DMS53 treated with DMSO at 0.1 percent for 48 hours (cell line): ENCODE results near the gene PLEKHM2.
"Not testable (repeated sequence)": the region's sequence is repeated elsewhere in the genome, so short reads cannot be mapped to it uniquely, and the experiment has no call there.

Experiments
- DNase-seq: peaks from one replicate; lab custom pipeline; 2025; ENCODE audit not compliant: unreplicated experiment; lab: John Stamatoyannopoulos, UW

Gene PLEKHM2, protein sequence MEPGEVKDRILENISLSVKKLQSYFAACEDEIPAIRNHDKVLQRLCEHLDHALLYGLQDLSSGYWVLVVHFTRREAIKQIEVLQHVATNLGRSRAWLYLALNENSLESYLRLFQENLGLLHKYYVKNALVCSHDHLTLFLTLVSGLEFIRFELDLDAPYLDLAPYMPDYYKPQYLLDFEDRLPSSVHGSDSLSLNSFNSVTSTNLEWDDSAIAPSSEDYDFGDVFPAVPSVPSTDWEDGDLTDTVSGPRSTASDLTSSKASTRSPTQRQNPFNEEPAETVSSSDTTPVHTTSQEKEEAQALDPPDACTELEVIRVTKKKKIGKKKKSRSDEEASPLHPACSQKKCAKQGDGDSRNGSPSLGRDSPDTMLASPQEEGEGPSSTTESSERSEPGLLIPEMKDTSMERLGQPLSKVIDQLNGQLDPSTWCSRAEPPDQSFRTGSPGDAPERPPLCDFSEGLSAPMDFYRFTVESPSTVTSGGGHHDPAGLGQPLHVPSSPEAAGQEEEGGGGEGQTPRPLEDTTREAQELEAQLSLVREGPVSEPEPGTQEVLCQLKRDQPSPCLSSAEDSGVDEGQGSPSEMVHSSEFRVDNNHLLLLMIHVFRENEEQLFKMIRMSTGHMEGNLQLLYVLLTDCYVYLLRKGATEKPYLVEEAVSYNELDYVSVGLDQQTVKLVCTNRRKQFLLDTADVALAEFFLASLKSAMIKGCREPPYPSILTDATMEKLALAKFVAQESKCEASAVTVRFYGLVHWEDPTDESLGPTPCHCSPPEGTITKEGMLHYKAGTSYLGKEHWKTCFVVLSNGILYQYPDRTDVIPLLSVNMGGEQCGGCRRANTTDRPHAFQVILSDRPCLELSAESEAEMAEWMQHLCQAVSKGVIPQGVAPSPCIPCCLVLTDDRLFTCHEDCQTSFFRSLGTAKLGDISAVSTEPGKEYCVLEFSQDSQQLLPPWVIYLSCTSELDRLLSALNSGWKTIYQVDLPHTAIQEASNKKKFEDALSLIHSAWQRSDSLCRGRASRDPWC

DNA sequence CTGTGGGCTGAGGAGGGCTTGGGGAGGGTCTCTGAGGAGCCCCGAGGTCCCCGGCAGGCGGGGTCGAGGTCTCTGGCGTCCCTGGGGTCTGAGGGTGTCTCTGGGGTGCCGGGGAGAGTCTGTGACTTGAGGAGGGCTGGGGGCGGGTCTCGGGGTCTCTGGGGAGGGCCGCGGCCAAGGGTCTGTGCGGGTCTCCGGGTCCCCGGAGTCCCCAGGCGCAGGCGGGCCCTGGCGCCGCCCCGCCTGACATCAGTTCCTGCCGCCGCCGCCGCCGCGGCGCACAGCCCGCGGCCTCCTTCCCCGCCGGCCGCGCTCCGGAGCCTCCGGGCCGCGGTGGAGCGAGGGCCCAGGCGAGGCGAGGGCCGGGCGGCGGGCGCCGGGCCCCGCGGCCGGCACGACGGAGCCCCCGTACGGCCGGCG is at the start of gene PLEKHM2:
PLEKHM2 (plus strand) TSS at position 279 of the 420 bp plus-strand sequence. CDS start 239 bp downstream, outside the sequence.
- DNase-seq, result no peak

DNA sequence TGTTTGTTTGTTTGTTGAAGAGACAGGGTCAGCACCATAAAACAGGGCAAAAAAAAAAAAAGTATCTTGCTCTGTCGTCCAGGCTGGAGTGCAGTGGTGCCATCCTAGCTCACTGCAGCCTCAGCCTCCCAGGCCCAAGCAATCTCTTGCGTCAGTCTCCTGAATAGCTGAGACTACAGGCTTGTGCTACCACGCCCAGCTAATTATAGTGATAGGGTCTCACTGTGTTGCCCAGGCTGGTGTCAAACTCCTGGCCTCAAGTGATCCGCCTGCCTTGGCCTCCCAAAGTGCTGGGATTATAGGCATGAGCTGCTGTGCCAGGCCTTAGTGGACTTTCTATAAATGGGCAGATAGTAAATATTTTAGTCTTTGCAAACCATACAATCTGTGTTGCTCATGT is 47.7 kb upstream of the PLEKHM2 start:
- DNase-seq, result no peak

DNA sequence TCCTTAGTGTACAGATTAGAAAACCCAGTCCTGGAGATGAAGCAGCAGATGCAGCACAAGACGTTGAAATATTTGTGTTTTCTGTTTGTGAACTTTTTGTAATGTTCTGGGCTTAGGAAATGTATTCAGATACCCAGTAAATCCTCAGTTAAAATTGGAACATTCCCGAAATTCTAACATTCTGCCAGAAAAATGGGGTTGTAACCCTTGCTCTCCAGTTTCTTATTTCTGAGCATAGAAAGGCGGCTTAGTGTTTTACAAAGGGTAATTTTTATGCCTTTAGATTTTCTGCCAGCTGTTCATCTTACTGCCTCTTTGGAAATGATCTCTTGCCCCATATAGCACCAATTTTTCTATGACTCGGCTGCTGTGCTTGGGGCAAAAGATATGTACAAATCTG is 46.3 kb upstream of the PLEKHM2 start:
- DNase-seq, result no peak

DNA sequence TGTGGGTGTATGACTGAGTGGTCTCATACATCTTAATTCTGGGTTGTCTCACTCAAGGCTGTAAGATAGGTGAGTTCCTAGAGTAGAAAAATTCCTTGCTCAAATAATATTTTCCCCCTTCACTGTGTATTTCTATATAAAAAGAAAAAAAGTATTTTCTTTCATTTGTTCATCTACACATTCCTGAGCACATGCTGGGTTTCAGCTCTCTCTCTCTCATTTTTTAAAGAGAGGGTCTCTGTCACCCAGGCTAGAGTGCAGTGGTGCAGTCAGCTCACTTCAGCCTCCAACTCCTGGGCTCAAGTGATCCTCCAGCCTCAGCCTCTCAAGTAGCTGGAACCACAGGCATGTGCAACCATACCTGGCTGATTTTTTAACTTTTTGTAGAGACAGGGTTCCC is 44.9 kb upstream of the PLEKHM2 start:
- DNase-seq, result no peak

DNA sequence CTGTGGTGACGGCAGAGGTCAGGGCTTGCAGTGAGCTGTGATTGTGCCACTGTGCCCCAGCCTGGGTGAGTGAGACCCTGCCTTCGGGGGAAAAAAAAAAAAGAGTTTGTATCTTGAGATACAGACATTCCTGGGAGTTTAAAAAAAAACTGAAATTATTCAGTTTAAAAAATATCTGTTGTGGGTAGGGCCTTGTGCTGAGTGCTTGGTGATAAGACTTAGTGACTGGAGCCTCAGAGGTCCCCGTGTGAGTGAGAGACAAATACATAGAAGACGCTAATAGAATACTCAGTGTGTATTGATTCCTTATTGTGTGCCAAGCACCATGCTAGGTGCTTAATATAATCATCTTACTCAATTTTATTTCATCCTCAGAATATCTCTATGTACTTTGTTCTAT is 44.2 kb upstream of the PLEKHM2 start:
- DNase-seq, result no peak

DNA sequence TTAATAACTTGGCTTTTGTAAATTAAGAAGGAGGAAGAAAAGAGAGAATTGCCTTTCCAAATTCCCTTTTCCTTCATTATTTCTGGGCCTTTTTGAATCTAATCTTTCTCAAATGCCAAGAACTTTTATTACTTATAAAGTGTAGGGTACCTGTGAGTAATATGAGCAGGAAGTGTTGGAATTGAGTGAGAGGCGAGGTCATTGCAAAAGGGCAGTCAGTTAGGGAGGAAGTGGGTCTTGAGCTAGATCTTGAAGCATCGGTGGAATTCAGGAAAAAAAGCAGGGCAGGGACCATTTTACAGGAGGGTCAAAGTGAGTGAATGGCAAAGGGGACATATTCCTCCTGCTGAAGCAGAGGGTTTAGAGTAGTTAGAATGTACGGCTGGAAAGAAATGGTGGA is 43.5 kb upstream of the PLEKHM2 start:
- no peak for DNase-seq

DNA sequence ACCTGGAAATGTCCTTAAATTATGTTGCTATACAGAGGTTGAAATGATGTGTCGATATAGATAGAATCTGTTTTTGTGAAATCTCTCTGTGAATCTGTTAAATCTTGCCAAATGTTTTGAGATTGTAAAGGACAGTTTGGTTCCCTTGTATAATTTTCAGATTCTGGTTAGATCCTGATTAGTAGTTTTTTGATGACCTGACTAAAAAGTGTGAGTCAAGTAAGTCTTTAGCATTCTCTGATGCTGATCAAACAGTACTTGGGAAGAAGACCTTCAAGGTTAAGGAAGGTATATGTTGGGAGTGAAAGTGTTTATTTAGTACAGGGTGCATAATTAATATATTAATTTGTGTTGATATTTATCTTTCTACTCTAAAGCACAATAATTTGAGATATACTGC is 34.2 kb upstream of the PLEKHM2 start:
- DNase-seq, result no peak

DNA sequence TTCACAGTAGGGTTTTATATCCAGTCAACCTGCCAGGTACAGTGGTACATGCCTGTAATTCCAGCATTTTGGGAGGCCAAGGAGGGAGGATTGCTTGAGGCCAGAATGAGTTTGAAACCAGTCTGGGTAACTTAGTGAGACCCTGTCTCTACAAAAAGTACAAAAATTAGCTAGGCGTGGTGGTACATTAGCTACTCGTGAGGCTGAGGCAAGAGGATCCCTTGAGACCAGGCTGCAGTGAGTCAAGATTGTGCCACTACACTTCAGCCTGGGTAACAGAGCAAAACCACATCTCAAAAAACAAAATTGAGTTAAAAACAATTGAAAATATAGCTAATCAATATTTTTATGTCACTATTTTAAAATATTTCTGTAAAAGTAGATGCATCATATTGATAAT is 33.7 kb upstream of the PLEKHM2 start:
- no peak for DNase-seq

DNA sequence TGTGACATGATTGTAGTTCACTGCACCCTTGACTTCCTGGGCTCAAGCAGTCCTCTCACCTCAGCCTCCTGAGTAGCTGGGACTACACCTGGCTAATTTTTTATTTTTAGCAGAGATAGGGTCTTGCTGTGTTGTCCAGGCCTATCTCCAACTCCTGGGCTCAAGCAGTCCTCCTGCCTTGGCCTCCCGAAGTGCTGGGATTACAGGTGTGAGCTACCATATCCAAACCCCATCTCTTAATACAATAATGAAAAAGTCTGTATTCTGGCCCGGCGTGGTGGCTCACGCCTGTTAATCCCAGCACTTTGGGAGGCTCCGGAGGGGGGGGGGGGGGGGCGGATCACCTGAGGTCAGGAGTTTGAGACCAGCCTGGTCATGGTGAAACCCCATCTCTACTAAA is 32.0 kb upstream of the PLEKHM2 start:
- not testable (repeated sequence) for DNase-seq

DNA sequence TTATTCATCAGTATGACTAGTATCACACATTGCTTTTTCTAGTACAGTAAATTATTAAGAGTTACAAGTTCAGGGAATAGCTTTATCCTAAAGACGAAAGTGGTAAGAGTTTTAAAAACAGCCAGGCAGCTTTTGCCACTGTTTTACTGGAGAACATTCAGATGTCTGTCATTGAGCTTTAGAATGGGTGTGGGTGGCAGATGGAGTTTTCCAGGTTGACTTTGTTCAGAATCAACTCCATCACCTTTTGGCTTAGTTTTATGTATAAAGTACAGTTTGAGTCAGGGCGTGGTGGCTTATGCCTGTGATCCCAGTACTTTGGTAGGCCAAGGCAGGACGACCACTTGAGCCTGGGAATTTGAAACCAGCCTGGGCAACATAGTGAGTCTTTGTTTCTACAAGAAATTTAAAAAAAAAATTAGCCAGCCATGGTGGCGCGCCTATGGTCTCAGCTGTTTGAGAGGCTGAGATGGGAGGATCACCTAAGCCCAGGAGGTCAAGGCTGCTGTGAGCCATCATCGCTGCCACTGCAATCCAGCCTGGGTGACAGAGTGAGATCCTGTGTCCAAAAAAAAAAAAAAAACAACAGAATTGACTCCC is 29.9 kb upstream of the PLEKHM2 start:
- DNase-seq, result no peak

DNA sequence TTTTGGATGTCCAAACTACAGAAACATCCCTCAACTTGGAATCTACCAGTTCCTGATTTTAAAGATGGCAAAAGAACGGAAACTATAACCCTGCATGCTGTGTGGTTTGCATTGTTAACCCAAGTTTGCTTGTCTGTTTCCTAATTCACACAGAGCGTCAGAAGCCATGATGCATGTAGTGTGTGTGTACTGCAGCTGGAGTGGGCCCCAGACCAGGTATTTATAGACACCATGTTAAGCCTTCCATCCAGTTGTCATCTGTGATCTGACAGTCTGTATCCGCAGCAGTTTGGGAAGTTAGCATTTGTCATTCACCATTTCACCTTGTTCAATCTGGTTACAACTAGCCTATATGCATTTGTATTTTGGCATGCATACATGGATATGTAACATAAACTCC is 27.7 kb upstream of the PLEKHM2 start:
- DNase-seq, result no peak

DNA sequence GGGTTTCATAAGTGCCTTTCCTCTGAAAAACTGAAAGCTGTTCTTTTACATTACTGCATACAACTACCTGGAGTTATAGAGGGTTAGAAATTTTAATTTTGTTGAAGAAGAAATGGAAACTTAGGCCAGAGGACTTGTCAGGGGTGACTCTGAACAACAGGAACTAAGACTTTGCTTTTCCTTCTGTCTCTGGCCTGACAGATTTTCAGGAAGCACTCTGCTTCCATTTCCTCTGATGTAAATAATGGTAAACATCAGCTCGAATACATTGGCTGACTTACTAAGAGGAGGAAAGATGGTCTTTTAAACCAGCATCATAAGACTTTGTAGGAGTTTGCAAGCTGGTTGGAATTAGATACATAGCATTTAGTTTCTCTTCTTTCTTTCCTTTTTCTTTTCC is 27.1 kb upstream of the PLEKHM2 start:
- no peak for DNase-seq

DNA sequence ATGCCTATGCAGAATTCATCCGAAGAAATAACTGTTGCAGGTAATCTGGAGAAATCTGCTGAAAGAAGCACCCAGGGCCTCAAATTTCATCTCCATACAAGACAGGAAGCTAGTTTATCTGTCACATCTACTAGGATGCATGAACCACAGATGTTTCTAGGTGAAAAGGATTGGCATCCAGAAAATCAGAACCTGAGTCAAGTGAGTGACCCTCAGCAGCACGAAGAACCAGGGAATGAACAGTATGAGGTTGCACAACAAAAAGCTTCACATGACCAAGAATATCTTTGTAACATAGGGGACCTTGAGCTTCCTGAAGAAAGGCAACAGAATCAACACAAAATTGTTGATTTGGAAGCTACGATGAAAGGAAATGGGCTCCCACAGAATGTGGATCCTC is 24.0 kb upstream of the PLEKHM2 start:
- no peak for DNase-seq

DNA sequence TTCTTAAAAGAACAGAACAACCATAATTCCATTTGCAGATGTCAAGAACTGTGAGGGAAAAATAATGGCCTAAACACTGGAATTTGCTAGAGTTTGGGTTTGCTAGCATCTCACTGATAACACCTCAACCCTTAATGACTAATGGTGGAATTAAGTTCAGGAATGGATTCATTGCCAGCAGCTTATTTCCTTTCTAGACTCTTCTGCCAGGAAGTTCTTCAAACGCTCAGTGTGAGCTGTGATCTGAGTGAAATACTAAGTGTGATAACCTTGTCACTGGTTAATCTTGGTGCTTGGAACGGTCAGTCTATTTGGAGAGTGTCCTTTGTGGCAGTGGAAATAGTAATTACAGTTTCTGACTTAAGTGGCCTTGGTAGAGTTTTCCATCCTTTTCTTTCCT is 21.6 kb upstream of the PLEKHM2 start:
- DNase-seq, result no peak

DNA sequence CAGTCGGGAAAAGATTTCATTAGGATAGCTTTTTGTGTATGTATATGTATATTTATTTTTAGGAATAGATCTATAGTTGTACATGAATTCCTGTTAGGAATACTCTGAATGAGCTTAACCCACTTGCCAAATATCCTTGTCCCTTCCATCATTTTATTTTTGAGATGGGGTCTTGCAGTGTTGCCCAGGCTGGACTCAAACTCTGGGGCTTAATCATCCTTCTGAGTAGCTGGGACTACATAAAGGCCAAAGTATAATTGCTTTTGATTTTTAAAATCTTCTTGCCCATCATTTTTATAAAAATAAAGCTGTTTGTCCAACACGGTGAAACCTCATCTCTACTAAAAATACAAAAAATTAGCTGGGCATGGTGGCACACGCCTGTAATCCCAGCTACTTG is 20.2 kb upstream of the PLEKHM2 start:
- no peak for DNase-seq

DNA sequence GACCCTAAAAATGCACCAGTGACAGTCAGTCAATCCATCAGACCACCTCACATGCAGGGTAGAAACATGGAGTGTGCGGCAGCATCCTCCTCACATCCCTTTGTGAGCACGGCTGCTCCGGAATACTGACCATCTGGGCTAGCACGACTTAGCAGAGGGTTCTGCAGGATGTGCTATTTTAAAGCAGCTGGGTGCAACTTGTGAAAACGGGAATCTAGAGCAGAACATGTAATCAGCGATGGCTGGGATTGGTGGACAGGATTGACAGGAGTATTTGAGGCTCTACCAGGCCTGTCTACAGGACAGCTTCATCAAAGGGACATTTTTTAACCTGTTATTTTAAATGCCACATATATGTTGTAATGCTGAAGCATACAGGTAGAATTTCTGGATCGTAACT is 16.8 kb upstream of the PLEKHM2 start:
- DNase-seq, result no peak

DNA sequence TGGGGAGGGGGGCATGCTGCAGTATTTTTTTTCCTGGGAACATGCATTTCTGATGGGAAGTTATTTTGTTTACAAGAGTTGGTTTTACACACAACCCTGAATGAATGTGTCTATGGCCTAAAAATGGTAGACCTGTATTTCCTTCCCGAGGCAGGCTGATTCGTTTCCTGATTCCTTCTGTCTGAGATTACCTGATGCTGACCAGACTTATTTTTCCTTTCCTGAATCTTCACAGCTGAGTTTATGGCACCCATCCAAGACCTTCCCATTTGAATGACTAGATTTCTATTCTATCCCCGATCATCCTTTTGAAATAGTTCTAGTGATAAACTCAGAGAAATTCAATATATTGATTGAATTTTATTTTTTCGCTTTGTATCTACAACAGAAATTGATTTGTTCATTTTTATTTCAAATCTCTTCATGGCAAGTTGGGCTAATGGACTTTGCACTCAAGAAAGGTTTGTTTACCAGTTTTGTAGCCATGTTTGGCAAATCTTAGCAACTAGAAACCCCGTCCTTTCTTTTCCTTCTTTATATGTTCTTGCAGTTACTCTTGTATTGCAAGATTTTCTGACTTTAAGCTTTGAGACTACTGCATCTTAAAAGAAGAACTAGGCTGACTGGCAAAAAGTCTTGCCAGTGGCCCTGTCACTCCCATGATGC is 15.9 kb upstream of the PLEKHM2 start:
- DNase-seq, result no peak

DNA sequence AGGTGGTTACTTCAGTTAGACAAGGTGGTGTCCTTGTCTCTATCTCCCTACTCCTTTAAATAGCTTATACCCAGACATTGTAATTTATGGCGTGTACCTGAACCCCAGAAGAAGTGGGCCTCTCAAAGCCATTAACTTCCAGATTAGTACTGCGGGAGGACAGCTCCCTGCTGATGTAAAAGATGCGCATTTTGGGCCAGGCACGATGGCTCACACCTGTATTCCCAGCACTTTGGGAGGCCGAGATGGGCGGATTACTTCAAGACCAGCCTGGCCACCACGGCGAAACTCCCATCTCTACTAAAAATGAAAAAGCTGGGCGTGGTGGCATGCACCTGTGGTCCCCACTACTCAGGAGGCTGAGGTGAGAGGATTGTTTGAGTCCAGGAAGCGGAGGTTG is 15.0 kb upstream of the PLEKHM2 start:
- DNase-seq, result no peak

DNA sequence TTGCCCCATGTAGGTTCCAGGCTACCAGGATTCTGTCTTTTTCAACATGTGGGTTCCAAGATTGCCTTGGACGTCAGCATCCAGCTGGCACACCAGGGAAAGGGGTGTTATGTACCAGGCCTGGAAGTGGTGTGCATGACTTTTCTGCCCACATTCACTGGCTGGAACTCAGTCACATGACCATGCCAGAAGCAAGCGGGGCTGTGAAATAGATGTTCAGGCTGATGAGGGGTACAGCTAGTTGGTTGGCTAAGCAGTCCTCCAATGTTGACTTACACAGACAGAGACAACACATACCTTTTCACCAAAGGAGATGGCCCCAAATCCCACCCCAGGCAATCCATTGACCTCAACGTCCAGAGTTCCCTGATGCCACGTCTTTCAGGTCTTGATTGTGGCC is 14.3 kb upstream of the PLEKHM2 start:
- DNase-seq, result no peak

DNA sequence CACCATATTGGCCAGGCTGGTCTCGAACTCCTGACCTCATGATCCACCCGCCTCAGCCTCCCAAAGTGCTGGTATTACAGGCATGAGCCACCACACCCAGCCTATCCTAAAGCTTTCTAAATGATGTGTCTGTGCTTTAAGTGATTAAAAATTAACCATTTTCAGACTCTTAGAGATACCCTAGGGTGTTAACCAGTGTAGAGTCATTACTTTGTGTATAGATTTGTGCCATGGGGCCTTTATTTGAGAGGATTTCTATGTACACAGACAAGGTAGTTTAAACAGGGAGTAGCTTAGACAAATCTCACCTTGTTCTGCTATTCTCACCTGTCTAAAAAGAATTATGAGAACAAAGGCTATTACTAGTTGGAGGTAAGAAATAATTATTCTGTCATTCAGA is 12.7 kb upstream of the PLEKHM2 start:
- no peak for DNase-seq
